Activated CD4-positive, alpha-beta T cell treated with anti-CD3 and anti-CD28 coated beads for 48 hours (primary cell): ENCODE data around the gene PEF1.
"Not testable (repeated sequence)": the region's sequence is repeated elsewhere in the genome, so short reads cannot be mapped to it uniquely, and the experiment has no call there.

Experiments
- DNase-seq: peaks from one replicate; pipeline ENCODE4 v3.0.0-alpha.2; 2020

Gene PEF1

DNA sequence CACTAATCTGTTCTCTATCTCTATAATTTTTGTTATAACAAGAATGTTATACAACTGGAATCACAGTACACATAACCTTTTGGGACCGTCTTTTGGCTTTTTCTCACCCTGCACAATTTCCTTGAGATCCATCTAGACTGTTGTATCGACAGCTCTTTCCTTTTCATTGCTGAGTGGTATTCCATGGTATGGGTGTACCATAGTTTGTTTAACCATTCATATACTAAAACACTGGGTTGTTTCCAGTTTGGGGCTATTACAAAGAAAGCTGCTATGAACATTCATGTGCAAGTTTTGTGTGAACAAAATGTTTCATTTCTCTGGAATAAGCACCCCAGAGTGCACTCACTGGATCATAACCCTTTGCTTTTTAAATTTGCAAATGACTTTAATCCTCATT is 42.6 kb downstream of the PEF1 start:
- DNase-seq = no peak

DNA sequence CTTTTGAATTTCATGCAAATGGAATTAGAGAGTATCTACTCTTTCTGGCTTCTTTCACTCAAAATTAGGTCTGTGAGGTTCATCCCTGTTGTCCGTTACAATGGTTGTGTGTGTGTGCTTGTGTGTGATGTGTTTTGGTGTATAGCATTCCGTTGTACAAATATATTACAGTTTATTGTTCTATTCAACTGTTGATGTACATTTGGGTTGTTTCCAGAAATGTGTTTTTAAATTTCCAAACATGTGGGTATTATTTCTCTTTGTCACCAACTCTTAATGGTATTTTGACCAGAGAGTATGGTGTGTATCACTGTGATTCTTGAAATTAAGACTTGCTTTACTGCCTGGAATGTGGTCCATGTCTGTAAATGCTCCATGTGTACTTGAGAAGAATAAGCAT is 44.0 kb downstream of the PEF1 start:
- no peak for DNase-seq

- no peak for DNase-seq
Observed at GRCh38 chr1:31598980-31599379, 45.7 kb downstream of the PEF1 start.

GRCh38 chr1:31596737-31597097 is 48.0 kb downstream of the PEF1 start:
- no peak for DNase-seq

GRCh38 chr1:31595836-31596736 is 48.6 kb downstream of the PEF1 start:
- DNase-seq = no peak

DNA sequence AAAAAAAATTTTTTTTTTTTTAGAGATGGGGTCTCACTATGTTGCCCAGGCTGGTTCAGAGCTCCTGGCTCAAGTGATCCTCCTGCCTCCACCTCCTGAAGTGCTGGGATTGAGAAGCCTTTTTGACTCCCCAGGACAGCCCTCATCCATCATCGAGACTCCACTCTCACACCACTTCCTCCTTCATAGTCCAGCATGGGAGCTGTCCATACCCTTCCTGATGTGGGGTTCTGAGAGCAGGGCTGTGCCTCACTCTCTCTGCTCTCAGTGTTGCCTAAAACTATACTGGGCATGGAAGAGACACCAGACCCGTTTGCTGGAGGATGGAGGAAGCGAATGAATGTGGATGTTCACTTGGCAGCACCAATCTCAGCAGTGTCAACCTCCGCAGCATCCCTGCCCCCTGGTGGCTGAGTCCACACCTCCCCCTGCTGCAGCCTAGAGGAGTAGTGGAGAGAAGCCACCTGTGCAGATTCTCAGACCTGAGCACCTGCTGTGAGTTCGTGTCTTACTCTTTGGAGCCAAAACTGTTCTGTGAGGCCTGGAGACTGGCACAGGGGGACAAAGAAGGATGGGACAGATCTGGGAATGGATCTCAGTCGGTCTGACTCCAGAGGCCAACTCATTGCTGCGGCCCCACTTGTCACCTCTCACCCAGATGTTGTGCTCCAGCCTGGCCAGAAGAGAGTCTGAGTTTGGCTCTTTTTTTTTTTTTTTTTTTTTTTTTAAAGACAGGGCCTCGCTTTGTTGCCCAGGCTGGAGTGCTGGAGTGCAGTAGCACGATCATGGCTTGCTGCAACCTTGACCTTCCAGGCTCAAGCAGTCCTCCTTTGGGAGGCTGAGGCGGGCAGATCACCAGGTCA is 50.7 kb downstream of the PEF1 start:
- peak; percentile 85 for DNase-seq

DNA sequence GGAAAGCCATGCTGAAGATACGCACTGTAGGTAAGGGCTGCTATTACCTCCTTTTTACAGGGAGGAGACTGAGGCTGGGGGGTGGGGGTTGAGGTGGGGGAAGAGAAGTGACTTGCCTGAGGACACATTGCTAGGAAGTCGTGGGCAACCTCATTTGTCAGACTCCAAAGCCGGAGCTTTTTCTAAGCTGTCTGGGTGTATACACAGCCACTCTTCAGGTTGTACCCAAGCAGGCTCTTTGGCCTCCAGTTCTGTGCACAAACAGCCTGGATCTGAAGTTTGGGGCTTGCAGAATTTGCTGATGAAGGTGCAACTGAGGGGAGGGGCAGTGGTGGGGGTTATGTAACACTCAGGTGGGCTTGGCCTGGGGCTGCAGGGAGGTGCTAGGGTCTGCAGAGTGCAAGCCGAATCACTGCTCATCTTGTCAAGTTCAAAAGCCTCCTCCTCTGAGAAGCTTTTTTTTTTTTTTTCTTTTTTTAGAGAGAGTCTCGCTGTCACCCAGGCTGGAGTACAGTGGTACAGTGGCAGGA is 51.5 kb downstream of the PEF1 start:
- no peak for DNase-seq

- no peak for DNase-seq
Observed at GRCh38 chr1:31592132-31592531, 52.5 kb downstream of the PEF1 start.

- DNase-seq = no peak
Observed at GRCh38 chr1:31591425-31592093, 53.1 kb downstream of the PEF1 start.

DNA sequence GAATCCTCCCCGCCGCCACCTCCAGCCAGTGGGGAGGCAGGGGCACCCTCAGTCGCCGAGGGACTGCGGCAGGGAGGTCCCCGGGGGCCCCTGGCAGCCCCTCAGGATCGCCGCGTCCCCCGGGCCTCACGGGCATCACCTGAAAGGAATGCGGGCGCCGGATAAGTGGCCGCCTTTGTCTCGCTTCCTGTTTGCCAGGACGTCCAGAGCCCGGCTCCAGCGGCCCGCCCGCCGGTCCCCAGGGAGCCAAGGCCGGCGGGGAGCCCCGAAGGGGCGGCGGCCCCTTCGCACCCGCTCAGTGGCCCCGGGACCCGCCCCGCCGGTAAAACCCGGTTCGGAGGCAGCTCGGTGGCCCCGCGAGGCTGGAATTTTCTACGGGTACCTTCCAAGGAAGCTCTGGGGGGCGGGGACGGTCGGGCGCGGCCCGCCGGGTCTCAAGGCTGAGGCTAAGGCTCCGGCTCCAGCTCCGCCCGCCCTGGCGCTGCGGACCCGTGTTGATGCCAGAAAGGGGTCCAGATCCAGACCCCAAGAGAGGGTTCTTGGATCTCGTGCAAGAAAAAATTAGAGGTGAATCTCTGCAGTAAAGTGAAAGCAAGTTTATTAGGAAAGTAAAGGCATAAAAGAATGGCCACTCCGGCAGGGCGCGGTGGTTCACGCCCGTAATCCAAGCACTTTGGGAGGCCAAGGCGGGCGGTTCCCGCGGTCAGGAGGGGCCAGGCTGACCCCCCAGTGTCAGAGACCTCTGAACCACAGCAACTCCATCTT is 55.7 kb downstream of the PEF1 start:
- no peak for DNase-seq

DNA sequence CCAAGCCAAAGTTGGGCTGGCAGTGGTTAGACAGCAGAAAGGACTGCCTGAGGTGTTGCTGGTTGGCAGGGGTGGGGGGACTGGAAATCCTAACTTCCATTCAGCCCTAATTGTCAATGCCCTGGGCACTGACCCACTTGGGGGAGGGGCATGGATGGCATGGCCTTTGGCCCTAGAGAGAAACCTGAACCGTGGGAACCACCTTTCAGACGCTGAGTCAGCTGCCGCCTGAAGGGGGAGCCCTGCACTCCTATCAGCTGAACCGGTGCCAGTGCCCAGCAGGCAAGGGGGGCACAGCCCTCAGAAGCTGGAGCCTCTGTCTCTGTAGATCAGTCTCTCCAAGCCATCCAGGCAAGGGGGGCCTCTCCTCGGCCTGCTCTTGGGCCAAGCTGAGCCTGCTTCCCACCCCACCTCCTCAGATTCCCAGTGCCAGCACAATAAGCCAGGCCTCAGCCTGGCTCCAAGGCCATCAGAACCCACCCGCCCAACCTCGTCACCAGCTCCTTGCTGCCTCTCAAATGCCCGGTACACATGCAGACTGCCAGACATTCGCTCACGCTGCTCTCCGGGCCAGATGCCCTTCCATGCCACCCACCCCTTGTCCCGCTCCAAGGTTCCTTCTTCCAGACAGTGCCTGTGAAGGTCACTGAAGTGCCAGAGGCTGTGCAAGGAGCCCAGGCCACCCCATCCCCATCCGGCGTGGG is 56.8 kb downstream of the PEF1 start:
- DNase-seq = peak; percentile 72

DNA sequence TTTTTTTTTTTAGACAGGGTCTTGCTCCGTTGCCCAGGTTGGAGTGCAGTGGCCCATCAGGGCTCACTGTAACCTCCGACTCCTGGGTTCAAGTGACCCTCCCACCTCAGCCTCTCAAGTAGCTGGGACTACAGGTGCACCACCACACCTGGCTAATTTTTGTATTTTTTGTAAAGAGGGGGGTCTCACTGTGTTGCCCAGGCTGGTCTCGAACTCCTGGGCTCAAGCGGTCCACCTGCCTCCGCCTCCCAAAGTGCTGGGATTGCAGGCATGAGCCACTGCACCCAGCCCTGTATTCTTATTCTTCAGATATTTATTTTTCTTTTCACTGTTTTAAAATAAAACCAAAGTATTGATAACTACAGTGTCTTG is 57.4 kb downstream of the PEF1 start:
- not testable (repeated sequence) for DNase-seq

DNA sequence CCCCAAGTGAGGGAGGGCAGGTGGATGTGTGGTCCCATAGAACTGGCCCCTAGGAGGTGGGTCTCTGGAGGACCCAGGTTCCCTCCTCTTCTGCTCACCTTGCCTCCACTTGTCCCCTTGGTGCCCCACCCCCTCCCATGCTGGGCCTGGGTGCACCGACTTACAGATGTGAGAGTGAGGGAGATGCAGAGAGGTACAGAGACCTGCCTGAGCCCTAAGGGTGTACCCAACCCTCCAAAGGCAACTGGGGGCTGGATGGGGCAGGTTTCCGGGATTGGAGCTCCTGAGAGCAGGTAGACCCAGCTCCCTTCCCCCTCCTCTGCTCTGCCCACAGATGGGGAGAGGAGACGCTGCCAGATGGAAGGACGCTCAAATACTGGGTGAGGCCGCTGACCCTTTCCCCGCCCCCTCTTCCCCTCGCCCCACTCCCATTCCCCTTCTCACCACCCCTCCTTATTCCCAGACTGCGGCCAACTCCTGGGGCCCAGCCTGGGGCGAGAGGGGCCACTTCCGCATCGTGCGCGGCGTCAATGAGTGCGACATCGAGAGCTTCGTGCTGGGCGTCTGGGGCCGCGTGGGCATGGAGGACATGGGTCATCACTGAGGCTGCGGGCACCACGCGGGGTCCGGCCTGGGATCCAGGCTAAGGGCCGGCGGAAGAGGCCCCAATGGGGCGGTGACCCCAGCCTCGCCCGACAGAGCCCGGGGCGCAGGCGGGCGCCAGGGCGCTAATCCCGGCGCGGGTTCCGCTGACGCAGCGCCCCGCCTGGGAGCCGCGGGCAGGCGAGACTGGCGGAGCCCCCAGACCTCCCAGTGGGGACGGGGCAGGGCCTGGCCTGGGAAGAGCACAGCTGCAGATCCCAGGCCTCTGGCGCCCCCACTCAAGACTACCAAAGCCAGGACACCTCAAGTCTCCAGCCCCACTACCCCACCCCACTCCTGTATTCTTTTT is 58.0 kb downstream of the PEF1 start:
- DNase-seq = no peak

- no peak for DNase-seq
Observed at GRCh38 chr1:31585736-31586365, 58.8 kb downstream of the PEF1 start.

GRCh38 chr1:31584869-31585735 is 59.6 kb downstream of the PEF1 start:
- DNase-seq = no peak

DNA sequence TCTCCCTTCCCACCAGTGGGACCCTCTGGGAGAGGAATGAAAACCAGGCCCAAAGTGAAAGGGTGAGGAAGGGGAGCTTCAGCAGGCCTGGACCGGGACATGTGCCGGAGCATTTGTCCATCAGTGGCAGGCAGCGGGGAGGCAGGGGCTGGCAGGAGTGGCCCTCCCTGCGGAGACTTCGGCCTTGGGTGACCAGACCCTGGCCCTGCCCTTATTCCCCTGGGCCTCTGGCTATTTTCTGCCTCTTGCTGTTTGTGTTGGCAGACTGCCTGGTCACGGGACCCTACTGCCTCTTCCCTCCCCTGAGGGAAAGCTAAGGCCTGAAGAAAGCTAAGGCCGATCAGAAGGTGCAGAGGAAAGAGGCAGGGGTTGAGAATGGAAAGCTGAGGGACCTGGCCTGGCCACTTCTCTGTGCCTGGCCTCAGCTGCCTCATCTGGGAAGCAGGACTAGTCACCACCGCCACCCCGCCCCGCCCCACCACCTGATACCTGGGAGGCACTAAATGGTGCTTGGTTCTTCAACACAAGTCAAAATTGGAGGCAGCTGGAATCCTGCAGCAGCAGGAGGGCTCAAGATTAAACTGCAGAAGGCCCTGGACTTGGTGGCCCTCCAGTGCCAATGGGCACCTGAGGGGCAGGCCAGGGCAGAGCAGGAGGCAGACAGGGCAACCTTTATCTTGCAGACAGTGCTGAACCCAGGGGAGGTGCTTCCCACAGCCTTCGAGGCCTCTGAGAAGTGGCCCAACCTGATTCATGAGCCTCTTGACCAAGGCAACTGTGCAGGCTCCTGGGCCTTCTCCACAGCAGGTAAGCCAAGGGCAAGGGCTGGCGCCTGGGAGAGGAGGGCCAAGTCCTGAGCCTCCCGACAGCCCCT is 60.4 kb downstream of the PEF1 start:
- DNase-seq = no peak

GRCh38 chr1:31583082-31583994 is 61.3 kb downstream of the PEF1 start:
- no peak for DNase-seq
